Endothelial cell (in vitro differentiated cells): ENCODE measurements around the gene IMPDH1. TPM values are rescaled to one million over a fixed set of nuclear protein-coding genes. Genes with fewer than 3 reads are reported as not detected.

ENCODE experiments used
- DNase-seq: peaks from one replicate; pipeline ENCODE4 v3.0.0; 2021; ENCODE audit warnings: low spot score
- H3K27ac Mint-ChIP-seq: one replicate; pipeline ENCODE4 v1.8.0; 2021; ENCODE audit warnings: mixed read lengths, inconsistent platforms; ENCODE audit not compliant: unreplicated experiment
- H3K27me3 Mint-ChIP-seq: one replicate; pipeline ENCODE4 v1.8.0; 2021; ENCODE audit warnings: mild to moderate bottlenecking, moderate library complexity, mixed read lengths, inconsistent platforms; ENCODE audit not compliant: unreplicated experiment
- H3K36me3 Mint-ChIP-seq: one replicate; pipeline ENCODE4 v1.8.0; 2021; ENCODE audit warnings: mild to moderate bottlenecking, low read depth, mixed read lengths, inconsistent platforms; ENCODE audit not compliant: unreplicated experiment
- H3K4me1 Mint-ChIP-seq: one replicate; pipeline ENCODE4 v1.8.0; 2021; ENCODE audit warnings: mild to moderate bottlenecking, mixed read lengths, inconsistent platforms; ENCODE audit not compliant: unreplicated experiment
- H3K4me3 Mint-ChIP-seq: one replicate; pipeline ENCODE4 v1.8.0; 2021; ENCODE audit warnings: mild to moderate bottlenecking, mixed read lengths, inconsistent platforms; ENCODE audit not compliant: unreplicated experiment
- H3K9me3 Mint-ChIP-seq: one replicate; pipeline ENCODE4 v1.8.0; 2021; ENCODE audit warnings: mixed read lengths, inconsistent platforms; ENCODE audit not compliant: unreplicated experiment
- total RNA-seq: library from RNA; stranded (reverse); fragmentation: NEBNext Ultra II Directional; extraction: Animal tissue kit (Norgen Biotek cat#: 25700); gene quantifications from one replicate; pipeline ENCODE4 v1.2.1, GENCODE V29; 2021; ENCODE audit not compliant: unreplicated experiment
- TF ChIP-seq, protein P1 (sequence below): fragments of 200-600 bp; sonication (generic); IDR thresholded peaks from one replicate; pipeline ENCODE4 v1.5.0; 2021; ENCODE audit warnings: antibody characterized with exemption; ENCODE audit not compliant: unreplicated experiment

IMPDH1 gene
- total RNA-seq, 1 donor from 2014 or later, result 7.5 TPM

DNA sequence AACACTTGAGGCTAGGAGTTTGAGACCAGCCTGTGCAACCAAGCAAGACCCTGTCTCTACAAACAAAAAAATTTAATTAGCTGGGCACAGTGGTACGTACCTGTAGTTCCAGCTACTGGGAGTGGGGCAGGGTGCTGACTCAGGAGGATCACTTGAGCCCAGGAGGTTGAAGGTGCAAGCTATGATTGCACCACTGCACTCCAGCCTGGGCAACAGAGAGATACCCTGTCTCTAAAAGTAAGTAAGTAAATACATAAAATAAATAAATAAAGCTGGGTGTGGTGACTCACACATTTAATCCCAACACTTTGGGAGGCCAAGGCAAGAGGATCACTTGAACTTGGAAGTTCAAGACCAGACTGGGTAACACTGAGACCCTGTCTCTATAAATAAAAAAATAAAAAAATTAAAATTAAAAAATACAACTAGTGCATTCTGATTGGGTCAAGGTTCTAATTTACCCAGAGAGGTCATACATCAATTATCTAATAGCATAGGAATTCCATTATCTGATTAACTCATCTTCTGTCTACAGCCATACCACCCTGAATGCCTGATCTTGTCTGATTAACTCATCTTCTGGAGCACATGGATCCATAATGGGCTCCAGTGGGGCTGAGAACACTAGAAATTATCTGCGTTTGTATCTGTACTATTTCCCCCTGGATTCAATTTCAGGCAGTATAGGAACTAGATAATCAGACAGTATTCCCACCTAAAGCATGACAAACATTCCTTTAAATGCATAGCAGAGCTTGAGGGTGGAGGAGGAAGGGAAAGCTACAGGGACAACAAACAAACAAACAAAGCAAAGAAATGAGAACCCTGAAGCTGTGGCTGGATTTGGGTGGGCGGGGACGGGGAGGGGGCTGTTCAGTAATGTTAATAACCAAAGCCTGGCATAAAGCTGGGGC is 24.9 kb upstream of the IMPDH1 start:
- TF ChIP-seq, protein P1, sequence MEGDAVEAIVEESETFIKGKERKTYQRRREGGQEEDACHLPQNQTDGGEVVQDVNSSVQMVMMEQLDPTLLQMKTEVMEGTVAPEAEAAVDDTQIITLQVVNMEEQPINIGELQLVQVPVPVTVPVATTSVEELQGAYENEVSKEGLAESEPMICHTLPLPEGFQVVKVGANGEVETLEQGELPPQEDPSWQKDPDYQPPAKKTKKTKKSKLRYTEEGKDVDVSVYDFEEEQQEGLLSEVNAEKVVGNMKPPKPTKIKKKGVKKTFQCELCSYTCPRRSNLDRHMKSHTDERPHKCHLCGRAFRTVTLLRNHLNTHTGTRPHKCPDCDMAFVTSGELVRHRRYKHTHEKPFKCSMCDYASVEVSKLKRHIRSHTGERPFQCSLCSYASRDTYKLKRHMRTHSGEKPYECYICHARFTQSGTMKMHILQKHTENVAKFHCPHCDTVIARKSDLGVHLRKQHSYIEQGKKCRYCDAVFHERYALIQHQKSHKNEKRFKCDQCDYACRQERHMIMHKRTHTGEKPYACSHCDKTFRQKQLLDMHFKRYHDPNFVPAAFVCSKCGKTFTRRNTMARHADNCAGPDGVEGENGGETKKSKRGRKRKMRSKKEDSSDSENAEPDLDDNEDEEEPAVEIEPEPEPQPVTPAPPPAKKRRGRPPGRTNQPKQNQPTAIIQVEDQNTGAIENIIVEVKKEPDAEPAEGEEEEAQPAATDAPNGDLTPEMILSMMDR, result no peak
- Mint-ChIP-seq H3K27me3 (no peaks in the 10 kb centered on the region), H3K36me3 (no peaks in the 10 kb centered on the region), H3K9me3 (no peaks in the 10 kb centered on the region), H3K27ac (no peak overlapping the region), H3K4me1 (no peaks in the 10 kb centered on the region), H3K4me3 (no peak overlapping the region)
- no peak for DNase-seq

DNA sequence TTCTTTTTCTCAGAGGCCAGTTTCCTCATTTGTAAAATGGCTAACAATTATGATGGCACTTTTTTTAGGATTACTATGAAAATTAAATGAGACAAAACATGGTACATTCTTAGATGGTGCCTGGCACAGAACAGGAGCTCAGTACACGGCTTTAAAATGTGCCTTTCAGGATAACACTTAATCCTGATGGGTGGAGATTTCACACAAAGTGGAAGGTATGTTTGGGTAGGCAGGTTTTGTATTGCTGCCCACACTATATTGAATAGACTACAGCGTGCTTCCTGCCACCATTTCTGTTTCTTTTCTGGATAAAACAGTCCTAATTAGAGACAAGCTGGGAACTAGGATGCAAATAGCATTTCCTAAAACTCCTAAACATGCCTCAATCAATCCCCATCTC is 22.0 kb upstream of the IMPDH1 start:
- DNase-seq, result no peak
- Mint-ChIP-seq H3K27ac (no peak overlapping the region), H3K27me3 (no peaks in the 10 kb centered on the region), H3K36me3 (no peaks in the 10 kb centered on the region), H3K9me3 (no peaks in the 10 kb centered on the region), H3K4me3 (no peak overlapping the region), H3K4me1 (peaks cover 4% of the 10 kb centered on the region)
- TF ChIP-seq, protein P1, result no peak

DNA sequence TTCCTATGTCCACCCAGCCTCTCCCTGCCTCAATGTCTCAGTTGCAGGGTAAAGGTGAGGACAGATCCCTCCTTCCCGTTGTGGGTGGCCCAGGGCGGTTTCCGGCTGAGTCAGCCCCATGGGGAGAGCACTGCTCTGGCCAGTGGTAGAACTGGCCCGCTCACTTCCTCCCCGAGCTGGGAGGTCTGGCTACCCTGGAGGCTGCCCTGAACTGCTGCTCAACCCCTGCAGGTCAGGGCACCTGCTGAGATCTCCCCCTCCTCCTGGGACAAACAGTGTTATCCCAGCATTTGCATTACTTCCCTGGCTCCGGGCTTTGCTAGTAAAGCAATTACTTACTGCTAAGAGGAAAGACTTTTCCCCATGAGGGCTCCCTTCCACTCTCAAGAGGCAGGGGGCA is 21.4 kb upstream of the IMPDH1 start:
- TF ChIP-seq, protein P1, result no peak
- H3K4me1 Mint-ChIP-seq, result peaks cover 4% of the 10 kb centered on the region
- H3K4me3 Mint-ChIP-seq, result no peak overlapping the region
- H3K27me3 Mint-ChIP-seq, result no peaks in the 10 kb centered on the region
- DNase-seq, result no peak
- H3K9me3 Mint-ChIP-seq, result no peaks in the 10 kb centered on the region
- H3K27ac Mint-ChIP-seq, result no peak overlapping the region
- H3K36me3 Mint-ChIP-seq, result no peaks in the 10 kb centered on the region

DNA sequence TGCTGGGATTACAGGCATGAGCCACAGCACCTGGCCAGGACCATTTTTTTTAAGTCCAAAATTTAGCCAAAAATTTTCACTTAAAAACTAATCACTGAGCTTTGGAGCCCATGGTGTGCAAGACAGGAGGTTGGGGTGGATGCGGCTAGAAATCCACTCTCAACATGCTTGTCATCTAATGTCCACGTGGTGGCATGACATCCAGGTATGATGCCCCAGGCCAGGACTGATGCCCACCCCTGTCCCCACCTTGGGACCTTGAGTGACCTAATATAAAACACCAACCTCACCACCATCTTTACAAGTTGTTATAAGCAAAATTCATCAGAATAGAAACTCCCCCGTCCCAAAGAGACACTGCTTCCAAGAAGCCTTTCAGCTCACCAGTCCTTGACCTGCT is 20.4 kb upstream of the IMPDH1 start:
- Mint-ChIP-seq H3K27me3 (no peaks in the 10 kb centered on the region), H3K36me3 (no peaks in the 10 kb centered on the region), H3K4me3 (no peak overlapping the region), H3K27ac (no peak overlapping the region), H3K9me3 (no peaks in the 10 kb centered on the region), H3K4me1 (peaks cover 4% of the 10 kb centered on the region)
- DNase-seq, result no peak
- TF ChIP-seq, protein P1, result no peak

DNA sequence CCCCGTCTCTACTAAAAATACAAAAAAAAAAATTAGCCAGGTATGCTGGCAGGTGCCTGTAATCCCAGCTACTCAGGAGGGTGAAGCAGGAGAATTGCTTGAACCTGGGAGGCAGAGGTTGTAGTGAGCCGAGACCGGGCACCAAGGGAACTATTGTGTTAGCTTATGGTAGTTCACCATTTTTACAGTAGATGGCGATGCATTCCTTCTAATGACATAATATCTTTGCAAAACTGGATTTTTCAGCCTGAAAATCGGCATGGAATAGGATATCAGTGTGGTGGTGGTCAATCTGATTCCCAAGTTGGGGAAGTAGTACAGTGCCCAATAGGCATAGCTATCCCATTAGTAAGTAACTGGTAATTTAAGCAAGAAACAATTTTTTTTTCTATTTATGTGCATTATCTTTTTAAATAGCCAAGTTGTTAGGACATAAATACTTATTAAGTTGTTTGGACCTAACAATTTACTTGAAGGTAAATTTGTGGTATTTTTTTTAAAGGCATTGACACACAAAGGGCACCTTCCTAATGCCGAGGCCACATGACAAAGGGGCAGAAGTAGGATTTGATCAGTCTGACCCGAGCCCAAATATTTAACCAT is 17.6 kb upstream of the IMPDH1 start:
- Mint-ChIP-seq H3K9me3 (no peaks in the 10 kb centered on the region), H3K4me1 (peaks cover 4% of the 10 kb centered on the region), H3K36me3 (no peaks in the 10 kb centered on the region), H3K27ac (no peak overlapping the region), H3K4me3 (no peak overlapping the region), H3K27me3 (no peaks in the 10 kb centered on the region)
- peak; percentile 48 for DNase-seq
- TF ChIP-seq, protein P1, result peak; percentile 80
